C4-2B (cell line): ENCODE results near the gene ZNF275.

Experiments
- CTCF ChIP-seq: fragments of 450-650 bp; conservative IDR thresholded peaks from 2 replicates; pipeline ENCODE4 v1.5.1; 2017; ENCODE audit warnings: mild to moderate bottlenecking
- ZFX ChIP-seq: fragments of 450-650 bp; IDR thresholded peaks from 2 replicates; pipeline ENCODE4 v1.6.1; 2017

DNA sequence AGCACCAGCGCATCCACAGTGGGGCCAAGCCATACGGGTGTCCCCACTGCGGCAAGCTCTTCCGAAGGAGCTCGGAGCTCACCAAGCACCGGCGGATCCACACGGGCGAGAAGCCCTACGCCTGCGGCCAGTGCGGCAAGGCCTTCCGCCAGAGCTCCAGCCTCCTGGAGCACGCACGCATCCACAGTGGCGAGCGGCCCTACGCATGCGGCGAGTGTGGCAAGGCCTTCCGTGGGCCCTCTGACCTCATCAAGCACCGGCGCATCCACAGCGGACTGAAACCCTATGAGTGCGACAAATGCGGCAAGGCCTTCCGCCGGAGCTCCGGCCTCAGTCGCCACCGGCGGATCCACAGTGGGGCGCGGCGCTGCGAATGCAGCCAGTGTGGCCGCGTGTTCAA lies 13.6 kb downstream of the ZNF275 start:
- no peak for TF ChIP-seq CTCF
- TF ChIP-seq ZFX, result no peak
